GM10266 (cell line): ENCODE results near the gene SCD5.

Source experiments
- DNase-seq: peaks from one replicate; pipeline ENCODE4 v3.0.0; 2012; ENCODE audit errors: extremely low spot score
- TF ChIP-seq, protein P1 (sequence below): IDR thresholded peaks from 2 replicates; pipeline ENCODE4 v1.5.1; 2012; ENCODE audit warnings: mild to moderate bottlenecking, low read depth; ENCODE audit not compliant: control insufficient read depth, insufficient read depth; ENCODE audit errors: missing control alignments

The SCD5 gene

GRCh38 chr4:82591592-82591991 is 207.0 kb downstream of the SCD5 start:
- TF ChIP-seq, protein P1, sequence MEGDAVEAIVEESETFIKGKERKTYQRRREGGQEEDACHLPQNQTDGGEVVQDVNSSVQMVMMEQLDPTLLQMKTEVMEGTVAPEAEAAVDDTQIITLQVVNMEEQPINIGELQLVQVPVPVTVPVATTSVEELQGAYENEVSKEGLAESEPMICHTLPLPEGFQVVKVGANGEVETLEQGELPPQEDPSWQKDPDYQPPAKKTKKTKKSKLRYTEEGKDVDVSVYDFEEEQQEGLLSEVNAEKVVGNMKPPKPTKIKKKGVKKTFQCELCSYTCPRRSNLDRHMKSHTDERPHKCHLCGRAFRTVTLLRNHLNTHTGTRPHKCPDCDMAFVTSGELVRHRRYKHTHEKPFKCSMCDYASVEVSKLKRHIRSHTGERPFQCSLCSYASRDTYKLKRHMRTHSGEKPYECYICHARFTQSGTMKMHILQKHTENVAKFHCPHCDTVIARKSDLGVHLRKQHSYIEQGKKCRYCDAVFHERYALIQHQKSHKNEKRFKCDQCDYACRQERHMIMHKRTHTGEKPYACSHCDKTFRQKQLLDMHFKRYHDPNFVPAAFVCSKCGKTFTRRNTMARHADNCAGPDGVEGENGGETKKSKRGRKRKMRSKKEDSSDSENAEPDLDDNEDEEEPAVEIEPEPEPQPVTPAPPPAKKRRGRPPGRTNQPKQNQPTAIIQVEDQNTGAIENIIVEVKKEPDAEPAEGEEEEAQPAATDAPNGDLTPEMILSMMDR, result no peak
- DNase-seq, result no peak

GRCh38 chr4:82589756-82590155 is 208.8 kb downstream of the SCD5 start:
- TF ChIP-seq, protein P1, result no peak

GRCh38 chr4:82588771-82589270 is 209.8 kb downstream of the SCD5 start:
- TF ChIP-seq, protein P1, result no peak
- no peak for DNase-seq

More at GRCh38 chr4:82589756-82590155, 208.8 kb downstream of the SCD5 start:
- DNase-seq, result no peak

DNA sequence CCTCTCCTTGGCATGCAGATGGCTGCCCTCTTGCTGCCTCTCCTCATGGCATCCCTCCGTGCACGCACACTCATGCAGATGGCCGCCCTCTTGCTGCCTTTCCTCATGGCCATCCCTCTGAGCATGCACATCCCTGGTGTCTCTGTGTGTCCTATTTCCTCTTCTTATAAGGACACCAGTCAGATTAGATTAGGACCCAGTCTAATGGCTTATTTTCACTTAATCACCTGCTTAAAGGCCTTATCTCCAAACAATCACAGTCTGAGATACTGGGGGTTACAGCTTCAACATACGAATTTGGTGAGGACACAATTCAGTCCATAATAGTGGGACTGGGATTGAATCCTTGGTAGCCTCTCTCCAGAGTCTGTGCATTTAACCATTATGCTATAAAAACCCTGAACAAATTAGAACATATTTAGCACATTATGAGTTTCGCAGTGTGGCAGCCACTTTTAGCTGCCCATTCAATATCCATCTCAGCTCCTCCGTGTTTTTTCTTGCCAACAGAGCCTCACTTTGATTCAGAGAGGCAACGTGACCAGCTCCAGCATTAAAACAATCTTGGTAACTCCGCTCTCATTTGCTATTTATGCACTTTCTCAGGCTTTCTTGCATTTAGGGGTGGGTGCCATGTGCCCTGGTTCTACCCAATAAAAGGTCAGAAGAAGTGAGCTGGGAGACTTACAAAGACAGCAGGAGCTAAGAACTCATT is 210.6 kb downstream of the SCD5 start:
- no peak for DNase-seq
- TF ChIP-seq, protein P1, result no peak

- TF ChIP-seq, protein P1, result no peak
- DNase-seq, result no peak
Measured at GRCh38 chr4:82585690-82586435, 212.7 kb downstream of the SCD5 start.

DNA sequence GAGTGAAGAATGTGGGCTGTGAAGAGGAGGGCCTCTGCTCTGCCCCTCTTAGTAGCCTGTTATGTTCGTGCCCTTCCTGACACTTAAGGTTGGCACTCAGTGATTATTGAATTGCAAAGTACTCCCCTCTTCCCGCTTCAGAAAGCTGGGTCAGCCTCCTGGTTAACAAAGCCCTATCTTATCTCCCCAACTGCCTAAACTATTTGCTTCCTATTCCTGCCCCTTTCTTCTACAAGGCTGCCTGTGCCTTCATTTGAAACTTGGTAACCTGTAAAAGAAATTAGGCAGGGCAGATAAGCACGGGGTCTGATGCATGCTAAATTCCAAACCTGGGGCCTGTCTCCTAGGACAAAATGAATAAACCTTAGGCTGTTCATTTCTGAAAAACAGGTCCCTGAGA is 213.7 kb downstream of the SCD5 start:
- no peak for DNase-seq
- TF ChIP-seq, protein P1, result no peak
